Activated effector memory CD4-positive, alpha-beta T cell treated with anti-CD3 and anti-CD28 coated beads, Interleukin-2, amount 50 U/mL, for 16 hours (primary cell): Measurements from ENCODE around the gene HSDL1.
"Not testable (repeated sequence)": the region's sequence is repeated elsewhere in the genome, so short reads cannot be mapped to it uniquely, and the experiment has no call there.

ENCODE experiments used
- DNase-seq: peaks from one replicate; pipeline ENCODE4 v3.0.0-alpha.2; 2020

HSDL1 gene

DNA sequence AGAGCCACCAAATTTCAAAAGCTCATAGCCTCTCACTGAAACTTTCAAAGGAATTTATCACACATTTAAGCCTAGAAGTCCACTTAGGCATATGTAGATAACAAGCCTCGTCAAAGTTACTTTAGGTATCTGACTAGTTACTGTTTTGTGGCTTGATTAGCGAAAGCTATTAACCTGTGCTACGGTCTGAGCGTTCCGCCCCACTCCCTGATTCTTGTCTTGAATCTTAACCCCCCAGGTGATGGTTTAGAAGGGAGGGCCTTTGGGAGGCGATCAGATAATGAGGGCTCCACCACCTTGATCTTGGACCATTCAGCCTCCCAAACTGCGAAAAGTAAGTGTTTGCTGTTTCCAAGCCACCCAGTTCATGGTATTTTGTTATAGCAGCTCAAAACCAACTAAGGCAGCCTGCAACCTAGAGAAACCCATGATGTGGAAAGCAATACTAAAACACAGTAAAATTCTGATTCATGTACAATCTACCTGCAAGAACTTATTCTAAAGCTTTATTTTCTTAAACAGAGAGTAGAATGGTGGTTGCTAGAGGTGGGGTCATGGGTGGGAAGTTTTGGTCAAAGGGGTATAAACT lies 7.1 kb downstream of the HSDL1 start:
- DNase-seq, result no peak

DNA sequence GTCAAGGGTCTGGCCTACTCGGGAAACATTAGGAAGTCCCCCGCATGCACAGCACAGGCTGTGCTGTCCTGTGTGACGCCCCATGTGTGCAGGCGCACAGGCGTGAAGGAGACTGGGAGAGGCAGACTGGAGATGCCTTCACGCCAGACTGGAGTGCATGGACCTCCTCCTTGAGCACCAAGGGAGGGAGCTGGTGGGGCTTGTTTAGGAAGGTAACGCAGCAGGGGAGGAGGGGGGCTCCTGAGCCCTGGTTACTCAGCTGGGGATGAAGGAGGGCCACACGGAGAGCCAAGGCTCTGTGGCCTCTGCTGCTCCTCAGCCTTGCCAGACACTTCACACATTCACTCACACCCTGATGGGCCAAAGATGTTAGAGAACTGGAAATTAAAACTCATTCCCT lies 7.7 kb downstream of the HSDL1 start:
- DNase-seq, result no peak

DNA sequence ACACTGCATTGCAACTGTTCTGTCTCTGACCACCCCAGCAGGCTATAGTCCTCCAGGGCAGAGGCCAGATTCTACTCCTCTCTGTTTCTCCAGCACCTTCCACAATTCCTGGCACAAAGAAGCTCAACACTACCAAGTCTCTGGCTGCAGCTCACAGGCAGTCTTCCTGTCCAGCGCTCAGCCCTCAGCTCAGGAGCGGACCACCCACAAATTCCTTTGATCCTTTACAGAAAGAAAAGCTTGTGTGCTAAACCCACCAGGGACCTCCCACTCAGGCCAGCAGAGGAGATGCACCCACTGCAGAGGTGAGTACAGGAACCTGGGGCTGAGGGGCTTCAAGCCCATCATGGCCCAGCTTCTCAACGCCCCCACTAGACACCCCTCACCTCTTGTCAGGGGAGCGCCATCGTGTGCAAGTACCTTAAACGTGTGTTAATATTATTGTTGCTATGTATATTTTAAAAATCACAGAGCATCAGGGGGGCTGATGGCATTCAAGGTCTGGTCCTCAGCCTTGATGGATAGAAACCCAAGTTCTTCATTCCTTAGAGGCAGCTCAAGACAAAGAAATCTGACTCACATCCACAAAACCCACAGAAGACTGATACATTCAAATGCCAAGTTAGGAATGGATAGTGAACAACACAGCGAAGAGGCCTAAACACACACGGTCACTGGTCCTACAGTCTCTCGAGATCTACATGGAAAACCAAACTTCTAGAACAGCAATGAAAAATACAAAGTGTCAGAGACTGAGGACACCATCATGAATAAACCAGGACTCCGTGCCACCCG lies 8.4 kb downstream of the HSDL1 start:
- no peak for DNase-seq

DNA sequence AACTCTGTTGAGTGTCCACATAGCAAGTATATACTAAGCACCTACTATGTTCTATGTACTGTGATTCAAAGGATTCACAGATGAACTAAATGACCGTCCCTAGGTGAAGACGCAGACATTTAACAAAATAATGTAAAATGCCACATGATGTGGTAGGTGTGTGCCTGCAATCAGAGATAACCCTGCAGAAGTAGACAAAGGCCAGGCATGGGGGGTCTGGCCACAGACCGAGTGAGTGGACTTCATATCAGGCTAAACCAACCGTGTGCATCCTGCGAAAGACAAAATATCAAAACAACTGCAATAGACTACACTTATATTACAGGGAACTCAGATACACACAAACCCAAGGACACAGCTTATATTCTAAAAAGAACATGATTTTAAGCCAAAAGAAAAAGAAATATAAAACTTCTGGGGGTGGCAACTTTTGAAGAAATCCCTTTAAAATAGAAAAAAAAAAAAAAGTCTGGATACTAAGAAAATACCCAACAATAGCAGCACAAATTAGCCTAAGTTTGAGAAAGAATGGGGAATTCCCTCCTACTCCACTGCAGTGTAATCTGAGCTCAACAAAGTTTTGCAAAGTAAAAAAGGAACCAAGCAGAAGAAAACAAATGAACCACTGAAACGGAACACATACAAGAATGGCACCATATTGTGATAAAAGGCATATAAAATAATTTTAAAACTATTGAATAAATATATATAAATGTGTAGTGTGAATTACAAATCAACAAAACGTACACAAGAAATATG lies 12.3 kb downstream of the HSDL1 start:
- DNase-seq, result no peak

DNA sequence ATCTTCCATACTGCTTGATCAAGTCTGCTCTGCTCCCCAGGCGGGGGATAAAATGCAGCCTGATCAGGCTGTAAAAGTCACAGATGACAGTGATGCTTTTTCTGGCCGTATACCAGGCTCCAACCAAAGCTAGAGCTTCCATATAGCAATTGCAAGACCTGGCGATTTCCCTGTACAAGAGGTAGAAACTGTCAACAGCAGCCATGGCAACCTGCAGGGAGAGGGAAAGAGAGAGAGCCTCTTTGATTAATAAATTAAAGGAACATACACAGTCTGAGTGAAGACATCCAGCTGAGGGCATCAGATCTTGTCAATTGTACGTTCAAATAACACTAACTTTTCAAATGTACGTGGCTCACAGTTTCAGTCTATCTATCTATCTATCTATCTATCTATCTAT lies 13.9 kb downstream of the HSDL1 start:
- DNase-seq, result no peak

DNA sequence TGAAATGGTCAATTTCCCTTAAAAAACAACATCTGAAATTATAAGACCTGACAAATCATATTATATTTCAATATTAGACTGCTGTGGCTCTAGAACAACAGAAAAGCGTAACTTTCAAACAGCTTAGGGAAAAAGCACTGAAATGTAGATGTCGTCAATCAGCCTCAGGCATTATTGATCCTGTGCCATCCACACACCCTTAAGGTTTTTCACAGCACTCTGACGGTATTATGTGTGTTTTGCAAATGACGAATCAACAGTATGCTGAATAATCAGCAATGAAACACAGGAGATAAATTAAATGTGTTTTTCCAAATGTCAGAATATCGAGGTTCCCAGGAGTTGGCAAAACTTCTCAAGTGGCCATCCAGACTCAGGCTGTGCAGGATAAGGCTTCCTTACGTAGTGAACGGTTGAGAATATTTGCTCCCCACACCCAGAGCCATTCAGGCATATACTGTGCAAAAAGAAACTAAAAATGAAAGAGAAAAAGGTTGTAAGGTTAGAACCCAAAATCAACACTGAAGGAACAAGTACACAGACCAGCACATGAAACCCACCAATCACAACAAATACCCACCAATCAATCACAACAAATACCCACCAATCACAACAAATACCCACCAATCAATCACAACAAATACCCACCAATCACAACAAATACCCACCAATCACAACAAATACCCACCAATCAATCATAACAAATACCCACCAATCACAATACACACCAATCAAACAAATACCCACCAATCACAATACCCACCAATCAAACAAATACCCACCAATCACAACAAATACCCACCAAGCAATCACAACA lies 20.5 kb downstream of the HSDL1 start:
- no peak for DNase-seq

DNA sequence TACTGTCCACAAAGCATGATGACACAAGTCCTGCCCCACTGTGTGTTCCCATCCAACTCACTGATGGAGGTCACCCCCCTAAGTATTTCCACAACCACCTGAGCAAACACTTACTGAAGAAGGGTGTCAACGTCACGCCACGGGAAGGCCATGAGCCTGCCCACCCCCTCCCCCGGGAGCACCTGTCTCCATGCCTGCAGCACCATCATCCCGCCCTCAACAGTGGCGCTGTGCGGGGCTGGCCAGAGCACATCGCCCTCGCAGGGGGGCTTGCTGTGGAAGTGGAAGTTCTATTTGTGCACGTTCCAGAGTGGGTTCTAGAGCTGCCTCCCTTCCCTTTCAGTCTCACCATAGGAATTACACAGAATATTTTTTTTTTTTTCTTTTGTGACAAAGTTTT lies 24.0 kb downstream of the HSDL1 start:
- no peak for DNase-seq

DNA sequence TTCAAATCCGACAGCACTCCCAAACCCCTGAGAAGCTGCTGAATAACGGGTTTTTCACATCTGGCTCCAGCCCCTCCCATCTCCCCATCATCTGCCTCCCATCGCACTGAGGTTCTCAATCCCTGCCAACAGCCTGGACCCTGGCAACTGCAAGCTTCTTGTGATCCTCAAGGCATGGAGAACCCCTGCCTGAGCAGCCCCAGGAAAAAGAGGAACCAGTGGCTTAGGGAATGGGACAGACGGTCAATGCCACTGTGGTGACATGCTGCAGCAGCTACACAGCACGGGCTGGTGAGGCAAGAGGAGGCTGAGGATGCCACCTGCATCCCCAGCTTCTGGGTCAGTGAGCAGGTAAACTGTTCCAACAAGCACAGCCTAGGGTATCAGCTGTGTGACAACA lies 25.0 kb downstream of the HSDL1 start:
- no peak for DNase-seq

DNA sequence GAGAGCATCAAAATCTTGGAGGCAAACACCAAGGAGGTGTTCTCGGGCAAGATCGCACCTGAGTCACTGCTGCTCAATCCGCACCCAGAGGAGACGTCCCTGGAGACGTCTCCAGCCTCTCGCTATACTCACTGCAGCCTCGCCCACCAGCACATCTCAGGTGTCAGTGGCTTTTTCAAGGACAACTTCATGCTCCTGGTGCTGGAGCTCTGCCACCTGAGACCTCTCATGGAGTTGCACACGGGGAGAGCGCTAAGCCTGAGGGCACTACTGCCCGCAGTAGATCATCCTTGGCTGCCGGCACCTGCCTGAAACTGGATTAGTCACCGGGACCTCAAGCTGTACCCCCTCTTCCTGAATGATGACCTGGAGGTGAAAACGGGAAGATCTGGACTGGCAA lies 25.6 kb downstream of the HSDL1 start:
- DNase-seq, result no peak

DNA sequence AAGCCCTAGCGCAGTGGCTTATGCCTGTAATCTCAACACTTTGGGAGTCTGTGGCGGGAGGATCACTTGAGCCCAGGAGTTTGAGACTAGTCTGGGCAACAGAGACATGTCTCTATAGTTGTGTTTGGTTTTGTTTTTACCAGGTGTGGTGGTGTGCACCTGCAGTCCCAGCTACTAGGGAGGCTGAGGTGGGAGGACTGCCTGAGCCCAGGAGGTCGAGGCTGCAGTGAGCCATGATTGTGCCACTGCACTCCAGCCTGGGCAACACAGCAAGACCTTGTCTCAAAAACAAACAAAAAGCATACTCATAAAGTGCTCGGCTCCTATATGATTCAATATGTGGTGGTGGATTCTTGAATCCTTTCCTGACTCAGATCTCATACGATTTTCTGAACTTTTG lies 26.7 kb downstream of the HSDL1 start:
- not testable (repeated sequence) for DNase-seq

DNA sequence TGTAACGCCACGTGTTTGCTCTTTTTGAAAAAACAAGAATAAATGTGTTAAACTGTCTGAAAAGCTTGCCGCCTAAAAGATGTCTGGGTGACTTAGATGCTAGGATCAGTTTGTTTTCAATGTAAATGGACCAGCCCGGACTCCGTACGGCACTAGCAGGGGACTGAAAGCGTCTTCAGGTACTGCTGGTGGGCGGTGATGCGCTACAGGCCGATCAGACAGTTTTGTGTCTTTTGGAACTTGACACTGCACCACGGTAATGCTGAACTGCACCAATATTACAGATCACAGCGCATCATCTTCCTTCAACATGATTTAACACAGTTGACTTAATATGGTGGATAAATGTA lies 27.5 kb downstream of the HSDL1 start:
- peak; percentile 74 for DNase-seq

DNA sequence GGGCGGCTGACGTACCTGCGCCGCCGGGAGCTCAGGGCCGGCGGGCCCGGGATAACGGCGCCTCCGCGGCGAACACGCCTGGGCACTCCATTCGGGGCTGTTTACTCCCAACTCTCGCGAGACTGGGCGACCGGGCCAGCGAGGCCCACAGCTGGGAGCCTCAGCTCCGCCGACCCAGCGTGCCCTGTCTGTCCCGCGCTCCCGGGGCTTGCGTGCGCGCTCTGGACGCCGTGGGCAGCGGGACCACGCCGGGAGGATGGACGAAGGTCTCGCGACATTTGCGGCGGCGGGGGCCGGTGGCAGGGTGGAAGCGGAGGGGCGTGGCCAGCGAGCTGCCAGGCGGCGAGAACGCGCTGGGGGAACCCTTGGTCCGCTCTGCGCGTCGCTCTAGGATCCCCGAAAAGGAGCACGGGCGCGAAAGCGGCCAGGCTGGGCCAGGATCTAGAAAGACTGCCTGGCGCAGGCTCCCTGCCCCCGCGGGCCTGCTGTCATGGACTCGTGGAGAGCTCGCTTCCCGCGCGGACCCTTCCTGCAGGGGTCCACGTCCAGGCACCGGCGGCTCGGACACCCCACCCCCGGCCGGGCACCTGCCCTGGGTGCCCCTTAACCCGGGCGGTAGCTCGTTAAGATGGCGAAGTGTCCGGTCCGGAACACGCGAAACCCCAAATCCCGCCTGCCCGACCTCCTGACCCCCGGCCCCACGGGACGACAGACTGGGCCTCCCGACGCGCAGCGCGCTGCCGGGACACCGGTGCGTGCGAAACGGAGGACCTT lies 28.1 kb downstream of the HSDL1 start, which contains the start of gene MBTPS1:
Gene MBTPS1, minus strand, starts transcription at position 223 of the 774 bp plus-strand sequence. CDS start 15,159 bp downstream, outside the sequence.
- DNase-seq, result peak; percentile 99

DNA sequence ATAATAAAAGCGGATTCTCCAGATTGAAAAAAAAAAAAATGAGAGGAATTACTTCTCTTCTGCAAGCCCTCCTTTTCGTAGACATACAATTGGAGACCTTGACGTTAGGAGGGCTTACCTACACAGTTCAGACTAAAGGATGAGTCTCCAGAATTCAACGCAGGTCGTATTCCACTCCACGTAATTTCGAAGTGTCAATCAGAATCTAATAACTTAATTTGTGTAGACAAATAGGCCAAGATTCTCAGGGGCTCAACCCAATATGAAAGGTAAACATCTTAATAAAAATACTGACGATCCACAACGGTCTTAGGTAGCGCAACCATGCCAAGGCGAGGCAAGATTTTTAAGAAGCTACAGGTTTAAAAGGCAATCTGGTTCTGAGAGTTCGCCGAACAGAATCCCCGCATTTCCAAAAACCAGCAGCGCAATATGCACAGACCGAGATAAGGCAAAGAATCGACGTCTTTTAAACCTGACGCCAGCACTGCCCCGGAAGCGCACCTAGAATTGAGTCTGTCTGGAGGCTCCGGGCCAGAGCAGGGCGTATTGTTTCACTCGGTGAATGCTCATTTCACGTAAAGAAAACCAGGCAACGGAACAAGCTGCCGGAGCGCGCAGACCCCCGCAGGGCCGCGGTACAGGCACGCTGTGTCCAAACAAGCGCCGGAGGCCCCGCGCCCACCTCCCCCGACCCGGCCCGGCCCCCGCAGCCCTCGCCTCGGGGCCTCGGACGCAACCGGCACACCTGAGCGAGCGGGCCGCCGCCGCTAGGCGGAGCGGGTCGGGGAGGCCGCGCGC lies 28.9 kb downstream of the HSDL1 start:
- peak; percentile 84 for DNase-seq

DNA sequence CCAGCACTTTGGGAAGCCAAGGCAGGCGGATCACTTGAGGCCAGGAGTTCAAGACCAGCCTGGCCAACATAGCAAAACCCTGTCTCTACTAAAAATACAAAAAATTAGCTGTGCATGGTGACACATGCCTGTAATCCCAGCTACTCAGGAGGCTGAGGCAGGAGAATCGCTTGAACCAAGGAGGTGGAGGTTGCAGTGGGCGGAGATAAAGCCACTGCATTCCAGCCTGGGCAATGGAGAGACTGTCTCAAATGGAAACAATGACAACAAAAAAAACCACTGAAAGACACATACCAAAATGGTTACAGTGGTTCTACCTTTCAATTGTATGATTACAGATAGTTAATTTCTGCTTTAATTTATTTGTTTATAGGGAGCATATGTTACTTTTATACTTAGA lies 33.0 kb downstream of the HSDL1 start:
- DNase-seq, result not testable (repeated sequence)

DNA sequence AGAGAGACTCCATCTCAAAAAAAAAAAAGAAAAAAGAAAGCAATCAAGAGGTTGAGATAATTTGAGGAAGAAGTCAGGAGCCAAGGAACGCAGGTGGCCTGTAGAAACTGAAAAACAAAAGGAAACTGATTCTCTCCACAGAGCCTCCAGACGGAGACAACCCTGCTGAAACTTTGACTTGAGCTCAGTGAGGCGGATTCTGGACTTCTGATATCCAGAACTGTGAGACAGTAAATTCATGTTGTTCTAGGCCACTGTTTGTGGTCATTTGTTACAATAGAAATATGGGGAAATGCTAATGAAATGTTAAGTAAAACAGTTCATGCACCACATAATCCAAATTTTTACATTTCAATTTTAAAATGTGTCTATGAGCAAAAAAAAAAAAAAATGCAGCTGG lies 33.5 kb downstream of the HSDL1 start:
- DNase-seq, result no peak

DNA sequence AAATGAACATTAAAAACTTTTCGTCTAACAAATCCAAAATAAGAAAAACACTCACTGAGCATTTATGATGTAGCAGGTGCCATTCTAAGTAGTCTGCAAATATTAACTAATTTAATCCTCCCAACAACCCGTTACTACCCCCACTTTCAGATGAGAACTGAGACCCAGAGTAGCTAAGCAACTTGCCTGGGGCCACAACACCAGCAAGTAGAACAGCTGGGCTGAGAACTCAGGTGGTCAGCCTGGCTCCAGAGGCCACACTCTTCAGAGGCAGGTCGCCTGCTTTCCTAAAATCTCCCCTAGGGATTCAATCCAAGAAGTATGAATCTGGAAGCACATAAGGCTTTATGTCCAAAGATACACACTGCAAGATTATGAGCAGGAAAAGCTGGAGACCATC lies 34.5 kb downstream of the HSDL1 start:
- no peak for DNase-seq

DNA sequence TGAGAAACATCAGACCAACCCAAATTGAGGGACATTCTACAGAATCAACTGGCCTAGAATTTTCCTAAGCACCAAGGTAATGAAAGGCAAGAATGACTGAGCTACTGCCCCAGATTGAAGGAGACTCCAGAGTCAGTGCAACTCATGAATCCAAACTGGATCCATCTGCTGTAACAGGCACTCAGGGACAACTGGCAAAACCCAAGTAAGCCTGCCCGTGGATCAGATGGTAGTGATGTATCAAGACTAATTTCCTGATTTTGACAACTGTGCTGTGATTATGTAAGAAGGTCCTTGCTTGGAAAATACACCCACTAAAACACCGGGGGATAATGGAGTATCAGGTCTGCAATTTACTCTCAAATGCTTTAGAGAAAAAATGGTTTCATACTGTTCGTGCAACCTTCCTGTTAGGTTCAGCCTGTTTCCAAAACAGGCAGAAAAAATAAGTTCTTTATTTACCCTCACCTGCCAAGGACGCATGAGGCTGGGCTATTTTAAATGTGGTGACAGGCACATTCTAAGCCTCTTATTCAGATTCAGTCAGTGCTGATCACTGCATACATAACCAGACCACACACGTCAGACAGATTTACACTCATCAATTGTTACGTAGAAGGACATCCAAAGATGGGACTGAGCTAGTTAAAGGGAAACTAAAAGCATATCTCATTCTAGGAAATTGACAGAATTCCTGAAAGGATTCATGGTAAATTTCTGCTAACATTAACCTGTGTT lies 35.2 kb downstream of the HSDL1 start:
- DNase-seq, result no peak

DNA sequence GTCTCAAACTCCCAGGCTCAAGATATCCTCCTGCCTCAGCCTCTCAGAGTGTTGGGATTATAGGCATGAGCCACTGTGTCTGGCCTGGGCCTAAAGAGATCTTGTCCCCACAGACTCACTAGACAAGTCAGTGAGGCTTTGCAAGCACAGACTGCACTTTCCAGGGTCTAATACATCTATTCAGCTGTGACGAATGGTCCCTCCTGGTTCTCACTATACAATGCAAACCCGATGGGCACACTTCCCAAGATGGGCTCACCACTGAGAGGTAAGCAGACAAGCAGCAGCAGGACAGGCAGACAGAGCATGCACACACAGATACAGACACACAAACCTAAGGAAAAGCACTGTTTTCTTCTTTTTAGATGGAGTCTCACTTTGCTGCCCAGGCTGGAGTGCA lies 37.1 kb downstream of the HSDL1 start:
- no peak for DNase-seq

DNA sequence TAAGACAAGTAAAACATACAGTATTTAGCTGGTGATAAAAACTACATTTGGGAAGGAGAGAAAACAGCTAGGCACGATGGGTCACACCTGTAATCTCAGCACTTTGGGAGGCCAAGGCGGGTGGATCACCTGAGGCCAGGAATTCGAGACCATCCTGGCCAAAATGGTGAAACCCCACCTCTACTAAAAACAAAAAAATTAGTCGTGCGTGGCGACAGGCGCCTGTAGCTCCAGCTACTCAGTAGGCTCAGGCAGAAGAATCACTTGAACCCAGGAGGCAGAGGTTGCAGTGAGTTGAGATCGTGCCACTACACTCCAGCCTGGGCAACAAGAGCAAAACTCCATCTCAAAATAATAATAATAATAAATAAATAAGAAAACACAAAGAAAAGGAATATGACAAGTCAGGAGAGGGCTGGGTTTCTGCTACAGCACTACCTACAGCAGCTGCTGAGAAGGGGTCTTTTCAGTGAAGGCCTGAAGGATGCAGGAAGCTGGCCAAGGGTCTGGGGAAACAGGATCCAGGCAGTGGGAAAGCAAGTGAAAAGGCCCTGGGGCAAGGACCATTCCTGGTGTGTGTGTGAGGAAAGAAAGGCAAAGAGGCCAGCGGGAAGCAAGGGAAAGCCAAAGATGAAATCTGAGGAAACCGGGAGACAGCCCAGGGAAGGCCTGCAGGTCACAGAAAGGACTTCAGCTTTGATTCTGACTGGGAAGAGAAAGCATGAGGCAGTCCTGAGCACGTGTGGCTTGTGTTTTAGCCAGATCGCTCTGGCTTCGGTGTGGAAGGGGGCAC lies 38.8 kb downstream of the HSDL1 start:
- DNase-seq, result no peak

DNA sequence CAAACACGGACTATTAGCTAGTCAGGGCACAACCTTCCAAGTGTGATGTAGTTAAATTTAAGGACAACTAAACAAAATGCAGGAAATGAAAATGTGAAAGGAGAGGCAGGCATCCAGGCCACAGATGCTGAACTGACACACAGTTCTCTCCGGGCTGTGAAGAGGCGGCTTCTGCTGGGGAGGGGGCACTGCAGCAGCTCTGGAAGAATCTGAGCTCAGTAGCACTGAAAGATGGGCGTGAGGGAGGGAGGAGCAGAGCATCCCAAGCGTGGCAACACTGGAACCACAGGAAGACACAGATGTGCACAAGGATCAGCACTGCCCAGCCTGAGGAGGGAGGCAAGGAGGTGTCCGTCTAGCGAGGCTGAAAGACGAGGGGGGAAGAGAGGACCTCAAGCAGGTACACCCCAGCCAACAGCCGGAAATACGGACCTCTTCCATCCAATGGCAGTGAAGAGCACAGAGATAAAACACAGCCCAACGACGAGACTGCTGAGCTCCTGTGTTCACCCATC lies 39.6 kb downstream of the HSDL1 start:
- no peak for DNase-seq
